ENCODE data around the gene GULP1. TPM values are rescaled to one million over a fixed set of nuclear protein-coding genes. Genes with fewer than 3 reads are reported as not detected.

The GULP1 gene
- total and polyA plus RNA-seq, 10 of the 15 experiments (the other 5 are each of a cell fraction or from before 2014, with no cell fraction given), result 0.02 to 1.3 (median 0.15) TPM; not detected in 5

DNA sequence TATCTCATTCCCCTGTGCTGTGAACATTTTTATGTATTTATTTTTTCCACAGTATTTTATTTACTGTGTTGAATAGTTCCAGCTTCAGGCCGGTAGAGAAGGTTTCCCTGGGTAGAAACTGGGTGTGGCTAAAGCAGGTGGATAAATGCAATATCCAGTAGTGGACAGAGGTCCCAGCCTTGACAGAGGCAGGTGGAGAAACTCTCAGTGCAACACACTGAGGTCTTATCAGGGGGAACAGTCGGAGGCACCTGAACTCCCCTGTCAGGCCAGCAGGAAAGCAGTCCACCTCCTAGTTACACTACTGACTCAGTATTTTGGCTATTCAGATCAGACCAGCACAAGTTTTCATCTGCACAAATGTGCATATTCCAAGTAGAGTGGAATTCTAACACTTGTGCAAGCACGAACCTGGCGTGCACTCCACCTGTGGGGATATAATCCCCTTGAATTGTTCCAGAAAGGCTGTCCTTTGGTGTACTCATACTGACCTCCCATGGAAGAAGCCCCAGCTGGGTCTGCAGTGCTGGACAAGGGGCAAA lies 103.3 kb downstream of the GULP1 start:
- Histone ChIP-seq H2AFZ (ENCODE audit: control insufficient read depth, low read depth, low read length) (no peak overlapping the region), H3K9me3 (replicated peaks; ENCODE audit: control insufficient read depth, insufficient read depth, low read length) (no peaks in the 10 kb centered on the region), H4K20me1 (ENCODE audit: control insufficient read depth, insufficient read depth) (no peaks in the 10 kb centered on the region; the same call in 1 of the 2 replicates), H3K27ac (ENCODE audit: control insufficient read depth, insufficient read depth) (no peak overlapping the region), H3K27me3 (replicated peaks in 1 of 2; ENCODE audit: control insufficient read depth in 2 of 2, insufficient read depth in 2 of 2, low read length in 1 of 2) (no peaks in the 10 kb centered on the region), H3K4me1 (ENCODE audit: control insufficient read depth, insufficient read depth, low read length) (no peaks in the 10 kb centered on the region), H3K9ac (ENCODE audit: control insufficient read depth, insufficient read depth, low read length) (no peak overlapping the region), H3K4me2 (ENCODE audit: control insufficient read depth, insufficient read depth) (no peak overlapping the region), H3K79me2 (ENCODE audit: control insufficient read depth, insufficient read depth, low read length) (no peaks in the 10 kb centered on the region), H3K36me3 (ENCODE audit: control insufficient read depth in 2 of 2, insufficient read depth in 2 of 2, low read length in 1 of 2) (no peaks in the 10 kb centered on the region), H3K4me3 (no peak overlapping the region)
- intact Hi-C loops (cut with micrococcal nuclease; ENCODE audit: unreplicated experiment) (no loop called here), in situ Hi-C loops (cut with MboI) (no loop called here)
- ATAC-seq, result no peak
- CTCF ChIA-PET, result interaction anchor here (0.7 to 1.1 kb wide), 2 partner anchors 96 to 1017 kb away, joined by 3 read pairs; no protein-coding TSS in a partner anchor
- SMC1A ChIA-PET (ENCODE audit: uncharacterized antibody, unreplicated experiment), result interaction anchor here (0.9 kb wide), 1 partner anchor 102 kb away, joined by 3 read pairs; no protein-coding TSS in a partner anchor
- FAIRE-seq, result no peak
- no peak for TF ChIP-seq KAT2A (conservative IDR thresholded peaks at IDR 0.05; ENCODE audit: control insufficient read depth, low read depth, low read length)
- no peak for TF ChIP-seq JUNB (IDR thresholded peaks at IDR 0.05)
- no peak for TF ChIP-seq TCF12 (IDR thresholded peaks at IDR 0.05; ENCODE audit: low read depth, low read length)
- no peak for TF ChIP-seq EZH2 (IDR thresholded peaks at IDR 0.05; ENCODE audit: borderline replicate concordance, control insufficient read depth, low read depth, low read length)
- POLR2A ChIA-PET, result no interaction called here
- DNase-seq (ENCODE audit: low read depth, low spot score), result no peak
- WGBS (ENCODE audit: insufficient coverage, insufficient replicate concordance, low lambda C conversion rate, missing lambda C conversion rate), result 19% methylated on average over 4 of the region's 4 CpGs
- RAD21 ChIA-PET (ENCODE audit: unreplicated experiment), result no interaction called here
- no TSS peak for BruUV-seq (replicated peaks)

GRCh38 chr2:188395903-188396689 lies 104.4 kb downstream of the GULP1 start:
- Histone ChIP-seq H3K27me3 (replicated peaks in 1 of 2; ENCODE audit: control insufficient read depth in 2 of 2, insufficient read depth in 2 of 2, low read length in 1 of 2) (no peaks in the 10 kb centered on the region), H3K9me3 (replicated peaks; ENCODE audit: control insufficient read depth, insufficient read depth, low read length) (no peaks in the 10 kb centered on the region), H3K4me2 (ENCODE audit: control insufficient read depth, insufficient read depth) (no peak overlapping the region), H3K4me1 (ENCODE audit: control insufficient read depth, insufficient read depth, low read length) (no peaks in the 10 kb centered on the region), H2AFZ (ENCODE audit: control insufficient read depth, low read depth, low read length) (no peak overlapping the region), H3K9ac (ENCODE audit: control insufficient read depth, insufficient read depth, low read length) (no peak overlapping the region), H3K36me3 (ENCODE audit: control insufficient read depth in 2 of 2, insufficient read depth in 2 of 2, low read length in 1 of 2) (no peaks in the 10 kb centered on the region), H3K79me2 (ENCODE audit: control insufficient read depth, insufficient read depth, low read length) (no peaks in the 10 kb centered on the region), H4K20me1 (ENCODE audit: control insufficient read depth, insufficient read depth) (no peaks in the 10 kb centered on the region; the same call in 1 of the 2 replicates), H3K4me3 (no peak overlapping the region), H3K27ac (ENCODE audit: control insufficient read depth, insufficient read depth) (no peak overlapping the region)
- intact Hi-C loops (cut with micrococcal nuclease; ENCODE audit: unreplicated experiment) (no loop called here), in situ Hi-C loops (cut with MboI) (no loop called here)
- no TSS peak for BruUV-seq (replicated peaks)
- RAD21 ChIA-PET (ENCODE audit: unreplicated experiment), result no interaction called here
- FAIRE-seq (no peak), ATAC-seq (peak; percentile 76), DNase-seq (ENCODE audit: low read depth, low spot score) (no peak)
- 46% methylated on average over 10 of the region's 10 CpGs for WGBS (ENCODE audit: insufficient coverage, insufficient replicate concordance, low lambda C conversion rate, missing lambda C conversion rate)
- SMC1A ChIA-PET (ENCODE audit: uncharacterized antibody, unreplicated experiment), result interaction anchor here (0.8 kb wide), 1 partner anchor 10 kb away, joined by 3 read pairs; no protein-coding TSS in a partner anchor
- POLR2A ChIA-PET, result no interaction called here
- CTCF ChIA-PET, result interaction anchor here (0.7 to 1.1 kb wide), 2 partner anchors 95 to 1016 kb away, joined by 3 read pairs; no protein-coding TSS in a partner anchor
- TF ChIP-seq, protein P1, sequence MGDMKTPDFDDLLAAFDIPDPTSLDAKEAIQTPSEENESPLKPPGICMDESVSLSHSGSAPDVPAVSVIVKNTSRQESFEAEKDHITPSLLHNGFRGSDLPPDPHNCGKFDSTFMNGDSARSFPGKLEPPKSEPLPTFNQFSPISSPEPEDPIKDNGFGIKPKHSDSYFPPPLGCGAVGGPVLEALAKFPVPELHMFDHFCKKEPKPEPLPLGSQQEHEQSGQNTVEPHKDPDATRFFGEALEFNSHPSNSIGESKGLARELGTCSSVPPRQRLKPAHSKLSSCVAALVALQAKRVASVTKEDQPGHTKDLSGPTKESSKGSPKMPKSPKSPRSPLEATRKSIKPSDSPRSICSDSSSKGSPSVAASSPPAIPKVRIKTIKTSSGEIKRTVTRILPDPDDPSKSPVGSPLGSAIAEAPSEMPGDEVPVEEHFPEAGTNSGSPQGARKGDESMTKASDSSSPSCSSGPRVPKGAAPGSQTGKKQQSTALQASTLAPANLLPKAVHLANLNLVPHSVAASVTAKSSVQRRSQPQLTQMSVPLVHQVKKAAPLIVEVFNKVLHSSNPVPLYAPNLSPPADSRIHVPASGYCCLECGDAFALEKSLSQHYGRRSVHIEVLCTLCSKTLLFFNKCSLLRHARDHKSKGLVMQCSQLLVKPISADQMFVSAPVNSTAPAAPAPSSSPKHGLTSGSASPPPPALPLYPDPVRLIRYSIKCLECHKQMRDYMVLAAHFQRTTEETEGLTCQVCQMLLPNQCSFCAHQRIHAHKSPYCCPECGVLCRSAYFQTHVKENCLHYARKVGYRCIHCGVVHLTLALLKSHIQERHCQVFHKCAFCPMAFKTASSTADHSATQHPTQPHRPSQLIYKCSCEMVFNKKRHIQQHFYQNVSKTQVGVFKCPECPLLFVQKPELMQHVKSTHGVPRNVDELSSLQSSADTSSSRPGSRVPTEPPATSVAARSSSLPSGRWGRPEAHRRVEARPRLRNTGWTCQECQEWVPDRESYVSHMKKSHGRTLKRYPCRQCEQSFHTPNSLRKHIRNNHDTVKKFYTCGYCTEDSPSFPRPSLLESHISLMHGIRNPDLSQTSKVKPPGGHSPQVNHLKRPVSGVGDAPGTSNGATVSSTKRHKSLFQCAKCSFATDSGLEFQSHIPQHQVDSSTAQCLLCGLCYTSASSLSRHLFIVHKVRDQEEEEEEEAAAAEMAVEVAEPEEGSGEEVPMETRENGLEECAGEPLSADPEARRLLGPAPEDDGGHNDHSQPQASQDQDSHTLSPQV (IDR thresholded peaks at IDR 0.05), result no peak
- TF ChIP-seq MTA3 (IDR thresholded peaks at IDR 0.05; ENCODE audit: borderline replicate concordance, low read length) (no peak), BCL11A (IDR thresholded peaks at IDR 0.05; ENCODE audit: low read depth, low read length) (no peak), CBX5 (IDR thresholded peaks at IDR 0.05; ENCODE audit: low read depth) (no peak), NBN (IDR thresholded peaks at IDR 0.05) (no peak), ZNF207 (IDR thresholded peaks at IDR 0.05; ENCODE audit: borderline replicate concordance) (no peak), NR2C1 (IDR thresholded peaks at IDR 0.05) (no peak), MEF2A (IDR thresholded peaks at IDR 0.05; ENCODE audit: insufficient read depth, low read depth, low read length) (no peak)
